Progenitor cell of endocrine pancreas (in vitro differentiated cells): ENCODE measurements around the gene PTPRM. TPM values are rescaled to one million over a fixed set of nuclear protein-coding genes. Genes with fewer than 3 reads are reported as not detected.

Experiments
- DNase-seq: peaks from one replicate; pipeline ENCODE4 v3.0.0; 2021; ENCODE audit warnings: low spot score; ENCODE audit not compliant: unreplicated experiment
- H3K27ac Mint-ChIP-seq: 2 replicates; pipeline ENCODE4 v1.8.0; 2021; ENCODE audit warnings: mild to moderate bottlenecking, moderate library complexity, mixed read lengths
- H3K27me3 Mint-ChIP-seq: 2 replicates; pipeline ENCODE4 v1.8.0; 2021; ENCODE audit warnings: mixed read lengths
- H3K36me3 Mint-ChIP-seq: 2 replicates; pipeline ENCODE4 v1.8.0; 2022; ENCODE audit warnings: mixed read lengths; ENCODE audit not compliant: insufficient read depth
- H3K4me1 Mint-ChIP-seq: 2 replicates; pipeline ENCODE4 v1.8.0; 2021; ENCODE audit warnings: low read depth, mixed read lengths
- H3K4me3 Mint-ChIP-seq: 2 replicates; pipeline ENCODE4 v1.8.0; 2021; ENCODE audit warnings: low read depth, mild to moderate bottlenecking, moderate library complexity, mixed read lengths
- H3K9me3 Mint-ChIP-seq: 2 replicates; pipeline ENCODE4 v1.8.0; 2021; ENCODE audit warnings: low read depth, mixed read lengths
- total RNA-seq: library from RNA; stranded (reverse); gene quantifications from 2 replicates; pipeline ENCODE4 v1.2.1, GENCODE V29; 2021
- TF ChIP-seq, protein P1 (sequence below): fragments of 200-600 bp; sonication (generic); IDR thresholded peaks from one replicate; pipeline ENCODE4 v1.5.0; 2021; ENCODE audit warnings: antibody characterized with exemption, mild to moderate bottlenecking; ENCODE audit not compliant: unreplicated experiment

The PTPRM gene
- total RNA-seq, 1 donor from 2014 or later, result 23.2 TPM

DNA sequence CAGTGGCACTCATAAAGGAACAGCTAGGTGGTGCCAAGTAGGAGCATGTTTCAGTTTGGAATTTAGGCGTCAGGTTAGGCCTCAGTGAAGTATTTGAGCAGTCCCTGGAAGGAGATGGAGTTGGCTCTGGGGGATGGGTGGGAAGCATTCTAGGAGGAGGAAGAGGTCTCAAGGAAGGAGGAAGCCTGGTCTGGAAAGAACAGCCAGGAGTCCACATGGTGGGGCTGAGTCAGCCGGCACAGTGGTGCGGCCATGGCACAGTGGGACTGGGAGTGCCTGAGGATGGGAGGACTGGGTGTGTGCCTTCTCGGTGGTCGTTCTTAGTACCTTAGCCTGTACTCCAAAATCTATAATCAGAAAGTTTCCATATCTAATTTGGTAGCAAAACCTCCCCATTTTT, 373.3 kb downstream of the PTPRM start:
- Mint-ChIP-seq H3K27me3 (no peaks in the 10 kb centered on the region), H3K4me3 (no peak overlapping the region), H3K9me3 (no peaks in the 10 kb centered on the region), H3K4me1 (no peaks in the 10 kb centered on the region), H3K36me3 (no peaks in the 10 kb centered on the region), H3K27ac (no peak overlapping the region)
- TF ChIP-seq, protein P1, sequence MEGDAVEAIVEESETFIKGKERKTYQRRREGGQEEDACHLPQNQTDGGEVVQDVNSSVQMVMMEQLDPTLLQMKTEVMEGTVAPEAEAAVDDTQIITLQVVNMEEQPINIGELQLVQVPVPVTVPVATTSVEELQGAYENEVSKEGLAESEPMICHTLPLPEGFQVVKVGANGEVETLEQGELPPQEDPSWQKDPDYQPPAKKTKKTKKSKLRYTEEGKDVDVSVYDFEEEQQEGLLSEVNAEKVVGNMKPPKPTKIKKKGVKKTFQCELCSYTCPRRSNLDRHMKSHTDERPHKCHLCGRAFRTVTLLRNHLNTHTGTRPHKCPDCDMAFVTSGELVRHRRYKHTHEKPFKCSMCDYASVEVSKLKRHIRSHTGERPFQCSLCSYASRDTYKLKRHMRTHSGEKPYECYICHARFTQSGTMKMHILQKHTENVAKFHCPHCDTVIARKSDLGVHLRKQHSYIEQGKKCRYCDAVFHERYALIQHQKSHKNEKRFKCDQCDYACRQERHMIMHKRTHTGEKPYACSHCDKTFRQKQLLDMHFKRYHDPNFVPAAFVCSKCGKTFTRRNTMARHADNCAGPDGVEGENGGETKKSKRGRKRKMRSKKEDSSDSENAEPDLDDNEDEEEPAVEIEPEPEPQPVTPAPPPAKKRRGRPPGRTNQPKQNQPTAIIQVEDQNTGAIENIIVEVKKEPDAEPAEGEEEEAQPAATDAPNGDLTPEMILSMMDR, result no peak
- DNase-seq, result no peak

DNA sequence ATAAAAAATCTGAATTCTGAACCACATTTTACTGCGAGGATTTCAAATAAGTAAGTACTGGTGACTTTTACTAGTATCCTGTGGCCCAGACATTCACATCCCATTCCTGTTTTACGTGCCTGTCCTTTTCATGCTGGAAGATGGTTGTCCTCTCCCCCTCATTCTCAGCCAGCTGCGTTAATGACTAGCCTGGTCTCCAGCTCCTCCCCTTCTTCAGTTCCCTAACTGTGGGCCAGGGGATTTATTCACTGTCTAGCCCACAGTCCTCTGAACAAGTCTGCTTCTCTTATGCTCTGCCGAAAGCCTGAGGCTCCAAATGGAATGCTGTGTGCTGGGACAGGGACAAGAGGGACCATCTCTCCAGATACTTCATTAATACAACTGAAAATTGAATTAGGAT, 373.9 kb downstream of the PTPRM start:
- TF ChIP-seq, protein P1, result no peak
- H3K36me3 Mint-ChIP-seq, result no peaks in the 10 kb centered on the region
- no peaks in the 10 kb centered on the region for H3K27me3 Mint-ChIP-seq
- no peak overlapping the region for H3K27ac Mint-ChIP-seq
- no peaks in the 10 kb centered on the region for H3K9me3 Mint-ChIP-seq
- no peak for DNase-seq
- H3K4me1 Mint-ChIP-seq, result no peaks in the 10 kb centered on the region
- no peak overlapping the region for H3K4me3 Mint-ChIP-seq

DNA sequence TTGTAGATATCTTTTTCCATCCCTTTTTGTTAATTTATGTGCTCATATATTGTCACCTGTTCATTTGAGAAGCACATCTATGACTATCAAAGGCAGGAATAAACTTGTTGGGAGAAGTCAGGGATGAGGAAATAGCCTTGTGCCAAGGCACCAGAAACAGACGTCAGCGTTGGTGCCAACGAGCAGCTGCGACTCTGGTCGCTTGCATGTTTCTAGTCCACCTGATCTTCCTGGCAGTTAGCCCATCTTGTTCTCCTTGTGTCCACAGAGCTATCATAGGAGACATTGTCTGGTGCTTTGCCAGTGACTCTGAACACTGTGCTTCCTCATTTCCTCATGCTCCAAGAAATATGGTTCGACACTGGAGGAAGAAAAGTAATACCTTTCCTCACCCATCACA, 374.4 kb downstream of the PTPRM start:
- Mint-ChIP-seq H3K27me3 (no peaks in the 10 kb centered on the region), H3K4me3 (no peak overlapping the region), H3K36me3 (no peaks in the 10 kb centered on the region), H3K4me1 (peaks cover 2% of the 10 kb centered on the region), H3K27ac (no peak overlapping the region), H3K9me3 (no peaks in the 10 kb centered on the region)
- DNase-seq, result no peak
- TF ChIP-seq, protein P1, result no peak

DNA sequence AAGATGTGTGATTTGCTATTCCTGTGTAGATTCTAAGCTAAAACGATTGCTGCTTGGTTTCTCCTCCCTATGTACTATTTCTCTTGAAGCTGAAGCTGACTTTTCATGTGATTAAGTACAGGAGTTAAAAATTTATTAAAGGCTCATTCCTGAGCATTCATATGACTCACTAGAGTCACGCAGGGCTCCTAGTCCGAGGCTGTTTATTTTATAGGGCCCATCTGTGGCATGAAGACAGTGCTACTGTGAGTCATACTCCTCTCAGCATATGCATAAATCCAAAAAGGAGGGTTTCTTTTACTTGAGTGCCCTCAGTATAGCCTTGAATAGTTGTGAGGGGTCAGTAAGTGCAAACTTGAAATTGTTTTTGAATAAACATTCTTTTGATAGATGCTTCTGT, 378.8 kb downstream of the PTPRM start:
- Mint-ChIP-seq H3K9me3 (no peaks in the 10 kb centered on the region), H3K27ac (no peak overlapping the region), H3K4me1 (peaks cover 4% of the 10 kb centered on the region), H3K4me3 (no peak overlapping the region), H3K27me3 (no peaks in the 10 kb centered on the region), H3K36me3 (no peaks in the 10 kb centered on the region)
- no peak for DNase-seq
- TF ChIP-seq, protein P1, result no peak

DNA sequence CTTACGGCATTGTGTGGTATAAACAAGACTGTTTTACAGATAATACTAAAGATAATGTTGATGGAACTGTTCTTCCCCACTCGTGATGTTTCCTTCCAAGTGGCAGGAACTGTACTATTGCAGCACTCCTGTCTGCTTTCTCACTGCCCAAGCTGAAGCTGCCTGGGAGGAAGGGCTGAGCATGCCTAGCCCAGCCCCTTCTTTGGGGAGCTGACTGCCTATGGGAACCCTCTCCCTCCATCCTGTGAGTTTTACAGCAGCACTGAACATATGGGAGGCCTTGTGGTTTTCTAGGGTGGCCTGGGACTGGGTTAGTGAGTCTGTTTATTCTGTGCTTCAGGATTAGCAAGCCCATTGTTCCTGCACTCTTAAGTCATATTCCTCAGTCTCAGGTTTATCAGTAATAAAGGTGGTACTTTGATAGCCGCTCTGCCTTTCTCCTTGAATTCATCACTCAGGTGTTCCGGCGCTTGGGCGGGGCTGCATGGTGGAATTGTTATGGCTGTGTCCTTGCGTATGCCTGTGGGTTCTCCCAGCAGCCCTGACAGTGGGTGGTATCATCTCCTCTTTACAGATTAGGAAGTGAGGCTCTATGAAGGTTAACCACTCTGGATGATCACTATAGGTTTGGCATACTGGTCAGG, 379.7 kb downstream of the PTPRM start:
- Mint-ChIP-seq H3K9me3 (no peaks in the 10 kb centered on the region), H3K4me1 (peaks cover 4% of the 10 kb centered on the region), H3K27ac (no peak overlapping the region), H3K27me3 (no peaks in the 10 kb centered on the region), H3K36me3 (no peaks in the 10 kb centered on the region), H3K4me3 (no peak overlapping the region)
- TF ChIP-seq, protein P1, result no peak
- DNase-seq, result no peak
